Lung (tissue), 12 donors: ENCODE results near the gene TEX38. TPM values are rescaled to one million over a fixed set of nuclear protein-coding genes. Genes with fewer than 3 reads are reported as not detected.

Experiments used
- ATAC-seq: fragments of 200-7000 bp; cut with Tn5 transposase; one replicate; pipeline ENCODE4 v1.9.1; 2020; ENCODE audit warnings: moderate number of reproducible peaks; ENCODE audit not compliant: insufficient read depth, low FRiP score
- DNase-seq, 3 donors: peaks; one replicate each; pipeline ENCODE4 v3.0.0-alpha.2; 2013 to 2017
- H3K27ac ChIP-seq, 2 donors: one replicate each; pipeline ENCODE4 v1.5.1; 2013; ENCODE audit warnings: mild to moderate bottlenecking in 2 of 2, moderate library complexity in 2 of 2, control low read depth in 1 of 2, inconsistent platforms in 1 of 2, low read depth in 1 of 2, low read length in 1 of 2
- H3K27me3 ChIP-seq, 3 donors: one replicate each; pipeline ENCODE4 v1.5.1; 2013; ENCODE audit warnings: low read length in 2 of 3; ENCODE audit not compliant: control insufficient read depth in 3 of 3, insufficient read depth in 3 of 3
- H3K36me3 ChIP-seq, 4 donors: one replicate each; pipeline ENCODE4 v1.5.1; 2013; ENCODE audit warnings: low read length in 4 of 4, mild to moderate bottlenecking in 1 of 4, moderate library complexity in 1 of 4; ENCODE audit not compliant: control insufficient read depth in 4 of 4, insufficient read depth in 4 of 4
- H3K4me1 ChIP-seq, 5 donors: one replicate each; pipeline ENCODE4 v1.5.1; 2013; ENCODE audit warnings: low read length in 5 of 5, mild to moderate bottlenecking in 2 of 5, moderate library complexity in 1 of 5; ENCODE audit not compliant: control insufficient read depth in 5 of 5, insufficient read depth in 5 of 5
- H3K4me3 ChIP-seq: one replicate; pipeline ENCODE4 v1.5.1; 2013; ENCODE audit warnings: mild to moderate bottlenecking, control low read depth, moderate library complexity
- H3K9ac ChIP-seq, 2 donors: one replicate each; pipeline ENCODE4 v1.5.1; 2013; ENCODE audit warnings: low read length in 2 of 2, control low read depth in 1 of 2; ENCODE audit not compliant: insufficient read depth in 1 of 2
- H3K9me3 ChIP-seq, 4 donors: one replicate each; pipeline ENCODE4 v1.5.1; 2013; ENCODE audit warnings: low read length in 3 of 4, mild to moderate bottlenecking in 1 of 4, moderate library complexity in 1 of 4; ENCODE audit not compliant: control insufficient read depth in 4 of 4, insufficient read depth in 3 of 4
- CTCF ChIP-seq: IDR thresholded peaks from 2 replicates; pipeline ENCODE4 v1.5.1; 2012; ENCODE audit warnings: mild to moderate bottlenecking; ENCODE audit errors: control extremely low read depth, extremely low read depth
- WGBS, 2 donors: extraction: QIAGEN DNeasy Blood & Tissue Kit; methylation state at CpG; one replicate each; pipeline ENCODE4 v1.1.7; 2013; 5-methylcytosine and 5-hydroxymethylcytosine counted together
- polyA plus RNA-seq, 2 donors: library from polyadenylated mRNA; stranded (reverse); fragments of 200-250 nt; gene quantifications; one replicate each; pipeline ENCODE4 v1.2.1, GENCODE V29; 2013
- total RNA-seq, 2 donors: library from RNA; depleted of rRNA in 1 of 2; stranded (reverse); fragments of >200 nt in 1 of 2; gene quantifications; one replicate each; pipeline ENCODE4 v1.2.1, GENCODE V29; 2014 to 2021
- donor health status: control.
- donor health status: control.
- donor health status: Bipolar disorder and iron deficiency.
- donor health status: healthy.
- donor health status: DM: yes; HTN: yes; CAD: no.

The TEX38 gene
- total and polyA plus RNA-seq, 4 donors = not detected

- WGBS, 2 donors = 68 to 87% methylated on average over 2 of the region's 2 CpGs
- peaks cover 2 to 14% (median 8%) of the 10 kb centered on the region in 4 donors for H3K36me3 ChIP-seq
- peak overlapping the region in 1 of 2 donors; percentile 27 for H3K27ac ChIP-seq
- no peak overlapping the region for H3K9ac ChIP-seq
- DNase-seq (no peak), ATAC-seq (no peak)
- no peak for TF ChIP-seq CTCF
- peaks cover 5 to 18% (median 10%) of the 10 kb centered on the region in 5 donors for H3K4me1 ChIP-seq
- H3K4me3 ChIP-seq = no peak overlapping the region
- H3K9me3 ChIP-seq = no peaks in the 10 kb centered on the region
- no peaks in the 10 kb centered on the region for H3K27me3 ChIP-seq
Observed at GRCh38 chr1:46665983-46666382, 5.7 kb upstream of the TEX38 start.

GRCh38 chr1:46667782-46668760 is 3.6 kb upstream of the TEX38 start, which contains the start of gene ATPAF1:
TSS of gene ATPAF1 (minus strand) at chr1:46668364. CDS start at chr1:46668322, 42 bp downstream.
- Histone ChIP-seq H3K36me3 (peaks cover 6 to 14% (median 7%) of the 10 kb centered on the region in 4 donors), H3K9me3 (no peaks in the 10 kb centered on the region), H3K9ac (peak within 1 kb of the TSS; percentile 41 to 92), H3K4me1 (peaks cover 5 to 18% (median 10%) of the 10 kb centered on the region in 5 donors), H3K27me3 (no peaks in the 10 kb centered on the region), H3K27ac (peak within 1 kb of the TSS; percentile 63 to 83), H3K4me3 (peak within 1 kb of the TSS; percentile 94)
- WGBS, 2 donors = 1% methylated on average over 41 to 96 of the region's 96 CpGs
- TF ChIP-seq CTCF = no peak
- DNase-seq = peak; percentile 75 to 83 (median 79)
- ATAC-seq = peak; percentile 91

DNA sequence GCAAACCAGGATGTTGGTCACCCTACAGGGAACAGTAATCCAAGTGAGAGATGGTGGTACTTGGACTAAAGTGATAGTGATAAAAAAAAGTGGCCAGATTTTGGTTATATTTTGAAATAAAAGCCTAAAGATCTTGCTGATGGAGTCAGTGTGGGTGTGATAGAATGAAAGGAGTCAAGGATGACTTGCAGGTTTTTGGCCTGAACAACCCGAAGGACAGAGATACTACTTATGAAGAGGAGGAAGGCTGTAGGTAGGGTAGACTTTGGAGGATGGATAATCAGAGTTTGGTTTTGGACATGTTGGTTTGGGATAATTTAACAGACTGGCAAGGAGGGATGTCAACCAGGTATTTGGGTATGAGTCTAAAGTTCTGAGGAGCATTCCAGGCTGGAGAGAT is 1.5 kb upstream of the TEX38 start:
- WGBS, 2 donors = 90% methylated on average over 1 of the region's 1 CpG
- Histone ChIP-seq H3K9me3 (no peaks in the 10 kb centered on the region), H3K27me3 (no peaks in the 10 kb centered on the region), H3K4me3 (no peak overlapping the region), H3K36me3 (peaks cover 0 to 7% (median 6%) of the 10 kb centered on the region in 4 donors), H3K9ac (no peak overlapping the region), H3K4me1 (peaks cover 5 to 18% (median 10%) of the 10 kb centered on the region in 5 donors), H3K27ac (no peak overlapping the region)
- DNase-seq = no peak
- ATAC-seq = no peak
- no peak for TF ChIP-seq CTCF
